Stimulated activated CD4-positive, alpha-beta T cell treated with anti-CD3 and anti-CD28 coated beads, Interleukin-15, amount 100 ng/mL, for 1 hour (primary cell): Measurements from ENCODE around the gene CFAP61.

Experiments used
- DNase-seq, 2 donors: peaks; one replicate each; pipeline ENCODE4 v3.0.0-alpha.2; 2020; ENCODE audit warnings: low read depth in 1 of 2, low spot score in 1 of 2

Gene CFAP61

GRCh38 chr20:20036756-20037155, 15.6 kb upstream of the CFAP61 start:
- DNase-seq: no peak

- DNase-seq: no peak
These were observed 14.4 kb upstream of the CFAP61 start for GRCh38 chr20:20037960-20038359.

- DNase-seq: no peak
These were observed 13.7 kb upstream of the CFAP61 start for GRCh38 chr20:20038586-20038985.

- DNase-seq: no peak
These were observed 12.5 kb upstream of the CFAP61 start for GRCh38 chr20:20039752-20040387.

- no peak for DNase-seq
These were observed 612 bp upstream of the CFAP61 start for GRCh38 chr20:20051767-20052073.

- DNase-seq: no peak
These were observed 8.1 kb downstream of the CFAP61 start for GRCh38 chr20:20060234-20060998.

- no peak for DNase-seq
These were observed 11.8 kb downstream of the CFAP61 start for GRCh38 chr20:20063941-20064702.

- DNase-seq: no peak
These were observed 13.0 kb downstream of the CFAP61 start for GRCh38 chr20:20065361-20065760.

- DNase-seq: no peak
These were observed 18.8 kb downstream of the CFAP61 start for GRCh38 chr20:20070871-20071726.

GRCh38 chr20:20073801-20074371, 21.6 kb downstream of the CFAP61 start:
- DNase-seq: no peak

GRCh38 chr20:20075032-20075431, 22.7 kb downstream of the CFAP61 start:
- DNase-seq: no peak

- no peak for DNase-seq
These were observed 24.1 kb downstream of the CFAP61 start for GRCh38 chr20:20076297-20077065.

- DNase-seq: no peak
These were observed 25.7 kb downstream of the CFAP61 start for GRCh38 chr20:20078041-20078440.

GRCh38 chr20:20079102-20079784, 26.9 kb downstream of the CFAP61 start:
- no peak for DNase-seq

- DNase-seq: no peak
These were observed 31.5 kb downstream of the CFAP61 start for GRCh38 chr20:20083807-20084206.

- no peak for DNase-seq
These were observed 32.0 kb downstream of the CFAP61 start for GRCh38 chr20:20084296-20084752.

GRCh38 chr20:20085071-20085470, 32.7 kb downstream of the CFAP61 start:
- no peak for DNase-seq

GRCh38 chr20:20085812-20086211, 33.5 kb downstream of the CFAP61 start:
- no peak for DNase-seq

GRCh38 chr20:20089018-20089417, 36.7 kb downstream of the CFAP61 start:
- DNase-seq: no peak

- no peak for DNase-seq
These were observed 37.6 kb downstream of the CFAP61 start for GRCh38 chr20:20089939-20090338.
